DOHH2 (cell line): ENCODE results near the gene TMCC1.
"Not testable (repeated sequence)": the region's sequence is repeated elsewhere in the genome, so short reads cannot be mapped to it uniquely, and the experiment has no call there.

Experiments
- H3F3A ChIP-seq: fragments of 200-600 bp; sonication (generic), shearing (Covaris generic); 2 replicates; pipeline ENCODE4 v1.6.0; 2016; ENCODE audit warnings: antibody characterized with exemption, mild to moderate bottlenecking; ENCODE audit not compliant: control insufficient read depth, insufficient read depth
- H3K27ac ChIP-seq: fragments of 200-600 bp; sonication (generic); 2 replicates; pipeline ENCODE4 v1.5.1; 2014; ENCODE audit warnings: low read depth, mild to moderate bottlenecking, low read length, moderate library complexity
- H3K27me3 ChIP-seq: fragments of 200-600 bp; sonication (generic); 2 replicates; pipeline ENCODE4 v1.6.1; 2014; ENCODE audit warnings: mild to moderate bottlenecking, low read length, mixed read lengths; ENCODE audit not compliant: control insufficient read depth
- H3K36me3 ChIP-seq: fragments of 200-600 bp; sonication (generic); 2 replicates; pipeline ENCODE4 v1.6.1; 2014; ENCODE audit warnings: mild to moderate bottlenecking, low read length, moderate library complexity, mixed read lengths; ENCODE audit not compliant: control insufficient read depth
- H3K4me1 ChIP-seq: fragments of 200-600 bp; sonication (generic); 2 replicates; pipeline ENCODE4 v1.6.1; 2014; ENCODE audit warnings: mild to moderate bottlenecking, low read length, mixed read lengths; ENCODE audit not compliant: control insufficient read depth
- H3K4me2 ChIP-seq: fragments of 200-600 bp; sonication (generic); 2 replicates; pipeline ENCODE4 v1.6.0; 2014; ENCODE audit warnings: mild to moderate bottlenecking, low read length, moderate library complexity
- H3K4me3 ChIP-seq: fragments of 200-600 bp; sonication (generic); 2 replicates; pipeline ENCODE4 v1.5.1; 2014; ENCODE audit warnings: mild to moderate bottlenecking, low read length, mixed read lengths
- H3K79me2 ChIP-seq: fragments of 200-600 bp; sonication (generic); 2 replicates; pipeline ENCODE4 v1.6.1; 2014; ENCODE audit warnings: mild to moderate bottlenecking, low read length, mixed read lengths; ENCODE audit not compliant: control insufficient read depth
- H3K9me2 ChIP-seq: fragments of 200-600 bp; sonication (generic); replicated peaks from 2 replicates; pipeline ENCODE4 v1.6.1; 2014; ENCODE audit warnings: mild to moderate bottlenecking, low read length, mixed read lengths; ENCODE audit not compliant: control insufficient read depth
- H3K9me3 ChIP-seq: fragments of 200-600 bp; sonication (generic); 2 replicates; pipeline ENCODE4 v1.6.1; 2014; ENCODE audit warnings: antibody characterized with exemption, low read length, mixed read lengths; ENCODE audit not compliant: control insufficient read depth, insufficient read depth
- H4K20me1 ChIP-seq: fragments of 200-600 bp; sonication (generic); 2 replicates; pipeline ENCODE4 v1.6.0; 2014; ENCODE audit warnings: low read depth, mild to moderate bottlenecking, antibody characterized with exemption, low read length, moderate library complexity; ENCODE audit not compliant: control insufficient read depth, insufficient read depth
- CTCF ChIP-seq: fragments of 200-600 bp; sonication (generic); IDR thresholded peaks from one replicate; pipeline ENCODE4 v1.5.1; 2014; ENCODE audit warnings: antibody characterized with exemption, mild to moderate bottlenecking, low read depth, low read length; ENCODE audit not compliant: poor library complexity, severe bottlenecking
- EZH2phosphoT487 ChIP-seq: fragments of 200-600 bp; sonication (generic); IDR thresholded peaks from 2 replicates; pipeline ENCODE4 v1.6.1; 2017; ENCODE audit warnings: borderline replicate concordance, mild to moderate bottlenecking, antibody characterized with exemption, low read length, moderate library complexity, mixed read lengths

The TMCC1 gene

DNA sequence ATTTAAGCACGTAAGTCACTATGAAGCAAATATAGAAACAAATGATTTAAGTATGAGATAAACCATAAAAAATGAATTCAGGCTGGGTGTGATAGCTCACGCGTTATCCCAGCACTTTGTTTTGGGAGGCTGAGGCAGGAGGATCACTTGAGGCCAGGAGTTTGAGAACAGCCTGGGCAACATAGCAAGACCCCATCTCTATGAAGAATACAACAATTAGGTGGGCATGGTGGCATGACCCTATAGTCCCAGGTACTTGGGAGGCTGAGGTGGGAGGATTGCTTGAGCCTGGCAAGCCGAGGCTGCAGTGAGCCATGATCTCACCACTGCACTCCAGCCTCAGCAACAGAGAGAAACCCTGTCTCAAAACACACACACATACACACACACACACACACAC lies 34.2 kb downstream of the TMCC1 start:
- no peak overlapping the region for H3K4me3 ChIP-seq
- H3K4me1 ChIP-seq, result no peaks in the 10 kb centered on the region
- H3K4me2 ChIP-seq, result no peak overlapping the region
- no peaks in the 10 kb centered on the region for H3F3A ChIP-seq
- no peak for TF ChIP-seq EZH2phosphoT487
- TF ChIP-seq CTCF, result no peak
- no peaks in the 10 kb centered on the region for H3K9me3 ChIP-seq
- no peaks in the 10 kb centered on the region for H3K9me2 ChIP-seq
- H3K27me3 ChIP-seq, result no peaks in the 10 kb centered on the region
- H3K36me3 ChIP-seq, result peaks cover 9% of the 10 kb centered on the region; the same call in 1 of the 2 replicates
- H3K27ac ChIP-seq, result no peak overlapping the region
- peaks cover 27% of the 10 kb centered on the region for H3K79me2 ChIP-seq
- no peaks in the 10 kb centered on the region for H4K20me1 ChIP-seq

- Histone ChIP-seq H3K27ac (no peak overlapping the region), H3K9me3 (no peaks in the 10 kb centered on the region), H3K4me1 (no peaks in the 10 kb centered on the region), H3K79me2 (peaks cover 29% of the 10 kb centered on the region), H3K36me3 (peaks cover 13% of the 10 kb centered on the region; the same call in 1 of the 2 replicates), H3K4me3 (no peak overlapping the region), H3K27me3 (no peaks in the 10 kb centered on the region), H3F3A (no peaks in the 10 kb centered on the region), H3K4me2 (no peak overlapping the region), H3K9me2 (no peaks in the 10 kb centered on the region), H4K20me1 (no peaks in the 10 kb centered on the region)
- TF ChIP-seq EZH2phosphoT487 (no peak), CTCF (no peak)
Measured at GRCh38 chr3:129857899-129858298, 35.6 kb downstream of the TMCC1 start.

- H3K79me2 ChIP-seq, result peaks cover 33% of the 10 kb centered on the region
- not testable (repeated sequence) for H3K4me3 ChIP-seq
Measured at GRCh38 chr3:129856790-129857189, 36.7 kb downstream of the TMCC1 start.

GRCh38 chr3:129855832-129856419 lies 37.6 kb downstream of the TMCC1 start:
- Histone ChIP-seq H4K20me1 (no peaks in the 10 kb centered on the region), H3K27me3 (no peaks in the 10 kb centered on the region), H3K36me3 (peaks cover 18% of the 10 kb centered on the region), H3K9me2 (no peaks in the 10 kb centered on the region), H3K9me3 (no peaks in the 10 kb centered on the region), H3K27ac (no peak overlapping the region), H3F3A (no peaks in the 10 kb centered on the region), H3K4me1 (no peaks in the 10 kb centered on the region), H3K4me2 (no peak overlapping the region), H3K4me3 (no peak overlapping the region), H3K79me2 (peaks cover 35% of the 10 kb centered on the region)
- TF ChIP-seq EZH2phosphoT487, result no peak
- TF ChIP-seq CTCF, result no peak

More at GRCh38 chr3:129856790-129857189, 36.7 kb downstream of the TMCC1 start:
- not testable (repeated sequence) for H3F3A ChIP-seq, H3K9me2 ChIP-seq, H3K4me2 ChIP-seq, H3K9me3 ChIP-seq, H4K20me1 ChIP-seq, H3K27me3 ChIP-seq, H3K4me1 ChIP-seq, H3K27ac ChIP-seq
- peaks cover 13% of the 10 kb centered on the region for H3K36me3 ChIP-seq
